NCI-H446 treated with DMSO at 0.1 percent for 48 hours (cell line): ENCODE measurements around the gene LIN37.
A peak's percentile ranks its signal among the peaks of the same experiment; 100 is the strongest.

Source experiments
- DNase-seq: peaks from one replicate; lab custom pipeline; 2025; lab: John Stamatoyannopoulos, UW

LIN37 gene

DNA sequence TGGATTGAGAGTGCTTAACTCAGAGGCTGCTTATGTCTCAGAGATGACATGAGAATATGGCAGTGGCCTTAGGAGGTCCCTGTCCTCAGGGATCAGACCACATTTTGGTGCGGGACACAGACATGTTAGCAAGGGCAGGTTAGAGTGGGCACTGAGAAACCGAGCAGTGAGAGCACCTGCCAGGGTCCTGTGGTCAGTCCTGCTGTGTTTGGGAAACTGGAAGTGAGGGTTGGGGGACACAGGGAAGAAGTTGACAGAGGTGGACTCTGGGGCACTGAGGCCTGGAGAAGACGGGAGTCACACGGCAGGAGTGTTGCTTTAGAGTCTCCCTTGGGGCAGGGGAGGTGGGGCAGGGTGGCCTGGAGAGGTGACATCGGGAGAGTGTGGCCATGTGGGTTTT is 13.5 kb upstream of the LIN37 start:
- DNase-seq = no peak

DNA sequence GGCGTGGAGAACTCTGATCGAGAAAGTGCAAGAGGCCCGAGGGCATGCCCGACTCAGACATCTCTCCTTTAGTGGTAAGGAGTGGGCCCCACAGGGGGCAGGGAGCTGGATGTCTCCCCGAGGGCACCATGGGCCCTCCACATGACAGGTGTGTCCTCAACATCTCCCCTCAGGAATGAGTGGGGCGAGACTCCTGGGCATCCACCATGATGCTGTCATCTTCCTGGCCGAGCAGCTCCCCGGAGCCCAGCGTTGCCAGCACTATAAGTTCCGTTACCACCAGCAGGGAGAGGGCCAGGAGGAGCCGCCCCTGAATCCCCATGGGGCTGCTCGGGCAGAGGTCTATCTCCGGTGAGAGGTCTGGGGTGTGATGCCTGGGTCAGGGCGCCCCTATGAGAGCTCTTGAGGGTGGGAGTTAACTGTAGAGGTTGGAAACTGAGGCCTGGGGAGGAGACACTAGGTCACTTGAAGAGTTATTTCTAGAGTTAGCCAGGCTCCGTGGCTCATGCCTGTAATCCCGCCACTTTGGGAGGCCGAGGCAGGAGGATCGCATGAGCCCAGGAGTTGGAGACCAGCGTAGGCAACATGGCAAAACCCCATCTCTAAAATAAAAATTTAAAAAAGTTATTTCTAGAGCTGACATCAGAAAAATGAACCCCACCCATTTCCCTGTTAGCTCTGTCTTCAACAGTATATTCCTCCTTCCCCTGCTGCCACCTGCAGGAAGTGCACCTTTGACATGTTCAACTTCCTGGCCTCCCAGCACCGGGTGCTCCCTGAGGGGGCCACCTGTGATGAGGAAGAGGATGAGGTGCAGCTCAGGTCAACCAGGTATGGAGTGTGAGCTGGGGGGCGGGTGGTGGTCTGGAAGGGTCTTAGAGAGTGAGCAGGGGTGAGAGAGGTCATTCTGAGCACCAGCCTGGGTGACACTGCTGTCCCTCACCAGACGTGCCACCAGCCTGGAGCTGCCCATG is 11.2 kb upstream of the LIN37 start:
- no peak for DNase-seq

DNA sequence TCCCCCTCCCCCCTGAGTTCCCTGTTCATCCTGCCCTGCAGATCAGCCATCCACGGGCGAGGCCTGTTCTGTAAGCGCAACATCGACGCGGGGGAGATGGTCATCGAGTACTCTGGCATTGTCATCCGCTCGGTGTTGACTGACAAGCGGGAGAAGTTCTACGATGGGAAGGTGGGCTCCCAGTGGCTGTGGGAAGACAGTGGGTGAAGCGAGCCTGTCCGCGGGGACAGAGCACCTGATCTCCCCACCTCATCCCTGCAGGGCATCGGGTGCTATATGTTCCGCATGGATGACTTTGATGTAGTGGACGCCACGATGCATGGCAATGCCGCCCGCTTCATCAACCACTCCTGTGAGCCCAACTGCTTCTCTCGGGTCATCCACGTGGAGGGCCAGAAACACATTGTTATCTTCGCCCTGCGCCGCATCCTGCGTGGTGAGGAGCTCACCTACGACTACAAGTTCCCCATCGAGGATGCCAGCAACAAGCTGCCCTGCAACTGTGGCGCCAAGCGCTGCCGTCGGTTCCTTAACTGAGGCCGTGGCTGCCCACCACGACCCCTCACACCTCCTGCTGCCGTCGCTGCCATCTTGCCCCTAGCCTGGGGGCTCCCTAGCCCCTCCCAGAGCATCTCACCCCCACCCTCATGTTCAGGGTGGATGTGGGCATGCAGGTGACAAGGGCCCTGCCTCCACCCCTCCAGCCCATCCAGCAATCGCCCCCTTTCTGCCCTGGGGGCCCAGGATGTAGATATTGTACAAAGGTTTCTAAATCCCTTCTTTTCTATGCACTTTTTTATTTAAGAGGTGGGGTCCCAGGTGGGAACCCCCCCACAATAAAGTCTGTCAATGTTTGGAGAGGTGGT is 10.1 kb upstream of the LIN37 start:
- no peak for DNase-seq

DNA sequence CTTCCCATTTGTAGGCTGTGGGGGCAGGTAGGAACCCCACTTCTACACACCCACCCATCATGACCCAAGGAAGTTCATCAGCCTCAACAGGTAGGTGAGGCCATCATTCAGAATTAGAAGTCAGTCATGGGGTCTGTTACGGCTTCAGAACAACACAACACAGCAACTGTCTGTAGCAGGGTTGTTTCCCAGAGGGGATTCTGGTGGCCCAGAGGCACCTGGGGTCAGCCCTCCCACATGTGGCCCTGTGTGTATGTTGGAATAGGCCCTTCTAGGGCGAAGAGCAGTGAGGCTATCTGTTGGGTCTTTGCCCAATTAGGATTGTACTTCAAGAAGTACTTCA is 9.5 kb upstream of the LIN37 start:
- DNase-seq = no peak

DNA sequence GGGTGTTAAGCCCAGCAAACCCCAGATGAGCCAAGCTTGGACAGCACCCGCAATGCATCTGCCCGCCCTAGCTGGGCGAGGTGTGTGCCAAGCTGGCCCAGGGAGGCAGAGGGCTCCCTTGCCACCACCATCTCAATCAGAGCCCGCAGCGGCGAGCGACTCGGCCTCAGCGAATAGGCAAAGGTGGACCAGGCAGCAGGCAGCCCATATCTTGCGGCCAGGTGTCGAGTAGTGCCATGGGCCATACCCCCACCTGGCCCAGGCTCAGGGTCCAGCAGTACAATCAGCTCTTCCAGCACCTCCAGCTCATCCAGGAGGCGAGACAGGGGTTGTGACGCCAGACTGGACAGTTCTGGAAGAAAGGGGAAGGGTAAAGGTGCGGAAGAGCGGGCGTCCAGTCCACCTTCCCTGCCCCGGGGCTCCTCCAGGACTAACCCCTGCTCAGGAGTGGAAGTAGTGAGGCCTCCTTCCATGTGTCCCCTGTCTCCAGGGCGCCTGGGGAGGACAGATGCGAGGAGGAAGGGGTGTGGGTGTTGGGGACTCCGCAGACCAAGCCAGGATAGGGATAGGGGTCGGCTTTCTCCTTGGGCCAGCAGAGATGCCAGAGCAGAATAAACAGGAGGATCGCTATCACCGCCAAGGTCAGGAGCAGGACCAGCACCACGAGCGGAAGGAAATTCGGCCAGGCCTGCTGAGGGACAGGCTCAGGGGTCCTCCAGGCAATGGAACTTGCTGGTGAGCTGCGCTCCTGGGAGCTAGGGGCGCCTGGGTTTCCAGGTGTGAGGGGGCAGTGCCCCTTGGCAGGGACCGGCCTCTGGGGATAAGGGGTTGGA is 8.9 kb upstream of the LIN37 start:
- DNase-seq = no peak

DNA sequence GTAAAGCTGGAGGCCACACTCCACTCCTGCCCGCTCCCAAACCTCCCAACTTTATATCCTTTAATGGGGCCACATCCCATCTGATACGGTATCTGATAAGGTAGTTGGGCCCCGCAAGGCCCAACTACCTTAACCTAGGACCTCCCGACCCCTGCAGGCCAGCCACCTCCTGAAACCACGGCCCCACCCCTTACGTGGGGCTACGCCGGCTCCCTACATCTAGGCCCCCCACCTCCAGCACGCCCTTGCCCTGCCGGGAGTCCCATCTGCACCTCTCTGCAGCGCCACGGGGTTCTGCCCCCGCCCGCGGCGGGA is 8.3 kb upstream of the LIN37 start:
- DNase-seq = no peak

DNA sequence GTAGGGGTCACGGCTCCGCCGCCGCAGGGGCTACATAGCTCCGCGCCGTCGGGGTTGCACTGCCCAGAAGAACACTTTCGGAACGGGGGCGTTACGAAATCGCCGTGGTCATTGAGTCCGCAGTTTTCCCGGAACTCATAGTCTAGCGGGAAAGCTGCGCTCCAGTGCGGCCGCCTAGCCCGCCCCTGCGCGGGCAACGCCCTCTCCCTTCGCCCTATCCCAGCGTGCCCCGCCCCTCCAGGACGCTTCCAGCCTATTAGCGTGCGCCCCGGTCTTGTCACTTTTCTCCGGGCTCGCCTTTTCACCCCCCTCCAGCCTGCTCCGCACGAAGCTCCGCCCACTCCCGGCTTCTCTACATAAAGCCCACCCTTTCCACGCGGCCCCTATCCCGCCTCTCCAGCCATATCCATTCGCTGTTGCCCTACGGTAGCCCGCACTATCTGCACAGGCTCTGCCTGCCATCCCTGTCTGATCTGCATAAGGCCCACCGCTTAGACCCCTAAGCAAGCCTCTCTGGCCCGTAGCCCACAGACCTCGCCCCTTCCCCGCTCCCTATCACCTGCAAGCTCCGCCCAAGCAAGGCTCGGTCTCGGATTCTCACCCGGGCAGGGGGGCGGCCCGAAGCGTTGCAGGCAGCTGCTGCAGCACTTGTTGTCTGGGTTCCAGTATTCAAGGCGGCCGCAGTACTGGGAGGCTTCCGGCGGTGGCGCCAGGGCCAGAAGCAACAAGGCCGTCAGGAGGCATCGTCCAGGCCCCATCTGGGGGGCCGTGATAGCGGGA is 7.8 kb upstream of the LIN37 start:
- peak; percentile 95 for DNase-seq

DNA sequence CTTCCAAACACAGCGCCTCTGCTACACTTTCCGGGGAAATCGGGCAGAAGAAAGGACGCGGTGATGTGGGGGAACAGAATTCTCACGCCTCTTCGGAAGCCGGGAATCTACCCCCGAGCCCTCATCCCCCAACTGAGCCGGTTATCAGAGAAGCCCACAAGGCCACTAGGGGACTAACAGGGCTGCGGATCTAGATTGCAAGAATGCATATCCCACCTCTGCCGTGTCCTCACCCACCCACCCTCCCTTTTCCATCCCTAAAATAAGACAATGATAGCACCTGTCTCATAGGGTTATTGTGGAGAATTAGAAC is 7.2 kb upstream of the LIN37 start:
- no peak for DNase-seq

DNA sequence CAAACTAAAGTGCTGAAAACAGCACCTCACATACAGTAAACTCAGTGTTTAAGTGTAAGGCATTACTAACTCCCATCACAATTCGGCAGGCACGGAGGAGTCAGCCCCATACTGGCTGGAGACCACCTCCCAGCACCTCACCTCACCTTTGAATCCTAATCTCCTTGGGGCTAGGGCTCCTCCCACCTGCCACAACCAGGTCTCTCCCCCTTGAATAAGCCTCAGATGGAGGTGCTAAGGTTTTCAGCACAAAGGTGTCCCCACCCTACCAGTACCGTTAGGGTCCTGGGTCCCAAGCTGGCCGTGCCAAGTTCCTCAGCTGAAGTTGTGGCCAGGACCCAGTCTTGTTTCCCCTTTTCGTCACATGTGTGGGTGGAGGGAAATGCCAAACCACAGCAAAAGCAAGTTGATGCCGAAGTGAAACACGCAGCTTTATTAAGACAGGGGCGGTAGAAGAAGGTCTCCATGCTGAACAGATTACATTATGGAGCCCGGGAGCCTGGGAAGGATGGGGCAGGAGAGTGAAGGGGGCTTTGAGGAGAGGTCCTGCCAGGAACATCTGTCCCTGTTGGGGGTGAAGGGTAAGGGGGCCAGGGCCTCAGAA is 6.2 kb upstream of the LIN37 start, which contains the start of gene IGFLR1:
IGFLR1 (minus strand) TSS at position 332 of the 604 bp plus-strand sequence. CDS start 1,272 bp downstream, outside the sequence.
- no peak for DNase-seq

DNA sequence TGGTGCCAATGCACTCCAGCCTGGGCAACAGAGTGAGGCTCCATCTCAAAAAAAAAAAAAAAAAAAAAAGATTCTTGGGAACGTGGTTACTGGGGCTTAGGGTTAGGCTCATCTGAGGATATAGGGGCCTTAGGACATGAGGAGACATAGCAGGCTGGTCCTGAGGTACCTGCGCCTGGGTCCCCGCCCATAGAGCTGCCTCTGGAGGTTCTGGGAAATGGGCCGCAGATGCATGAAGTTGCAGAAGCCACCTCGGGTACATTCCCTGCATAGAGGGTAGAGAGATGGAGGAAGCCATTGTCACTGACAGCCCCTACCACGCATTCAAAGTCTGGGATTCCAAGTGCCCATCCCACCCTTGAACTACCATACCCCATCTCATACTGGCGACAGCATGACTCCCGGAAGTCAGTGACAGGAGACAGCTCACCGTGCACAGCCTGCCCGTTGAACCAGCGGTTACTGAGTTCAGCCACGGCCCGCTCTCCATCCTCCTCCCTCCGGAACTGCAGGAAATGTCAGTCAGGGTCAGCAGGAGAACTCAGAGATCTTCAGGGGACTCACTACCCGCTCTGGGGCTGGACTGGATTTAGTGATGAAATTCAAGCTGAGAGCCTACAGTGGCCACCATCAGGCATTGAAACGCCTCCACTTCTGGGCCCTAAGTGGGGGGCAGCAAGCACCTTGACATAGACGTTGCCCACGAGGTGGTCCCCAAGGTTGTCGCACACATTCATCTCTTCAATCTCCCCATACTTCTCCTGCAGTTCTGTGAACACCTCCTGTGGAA is 4.5 kb upstream of the LIN37 start:
- no peak for DNase-seq

DNA sequence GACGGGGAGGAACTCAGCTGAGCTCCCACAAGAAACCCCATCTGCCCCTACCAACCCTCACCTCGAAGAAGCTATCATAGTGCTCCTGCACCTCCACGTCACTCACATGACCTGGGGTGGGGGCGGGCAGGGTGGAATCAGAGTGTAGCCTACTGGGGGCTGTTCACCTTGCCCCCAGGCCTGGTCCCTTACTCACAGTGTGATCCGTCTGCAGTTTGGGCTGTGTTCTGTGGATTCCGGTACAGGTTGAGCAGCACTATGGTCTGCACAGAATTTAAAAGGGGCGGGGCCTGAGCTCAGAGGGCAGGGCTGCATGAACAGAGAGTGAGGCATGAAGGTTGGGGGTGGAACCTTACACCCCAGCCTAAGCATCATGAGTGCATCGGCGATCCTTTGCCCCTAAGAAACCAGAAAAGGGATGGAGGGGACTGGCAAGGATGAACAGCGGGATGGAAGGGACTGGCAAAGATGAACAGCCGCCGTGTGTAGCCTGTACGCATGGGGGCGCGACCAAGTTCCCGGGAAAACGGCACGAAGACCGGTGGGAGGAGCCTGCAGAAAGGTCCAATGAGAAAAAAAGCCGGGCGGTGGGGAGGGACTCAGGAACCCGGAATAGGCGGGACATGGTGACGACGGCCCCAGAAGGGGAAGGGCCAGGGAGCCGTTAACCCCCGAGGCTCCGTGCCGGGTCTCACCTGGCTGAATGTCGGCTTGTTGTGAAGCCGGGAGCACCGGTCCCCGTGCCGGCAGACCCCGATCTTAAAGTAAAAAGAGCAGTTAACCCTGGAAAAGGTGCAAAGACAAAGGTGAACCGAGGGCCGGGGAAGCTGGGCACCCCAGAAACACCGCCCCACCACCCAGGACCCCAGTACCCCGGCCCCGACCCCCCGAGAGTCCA is 3.7 kb upstream of the LIN37 start:
- DNase-seq = peak; percentile 92

DNA sequence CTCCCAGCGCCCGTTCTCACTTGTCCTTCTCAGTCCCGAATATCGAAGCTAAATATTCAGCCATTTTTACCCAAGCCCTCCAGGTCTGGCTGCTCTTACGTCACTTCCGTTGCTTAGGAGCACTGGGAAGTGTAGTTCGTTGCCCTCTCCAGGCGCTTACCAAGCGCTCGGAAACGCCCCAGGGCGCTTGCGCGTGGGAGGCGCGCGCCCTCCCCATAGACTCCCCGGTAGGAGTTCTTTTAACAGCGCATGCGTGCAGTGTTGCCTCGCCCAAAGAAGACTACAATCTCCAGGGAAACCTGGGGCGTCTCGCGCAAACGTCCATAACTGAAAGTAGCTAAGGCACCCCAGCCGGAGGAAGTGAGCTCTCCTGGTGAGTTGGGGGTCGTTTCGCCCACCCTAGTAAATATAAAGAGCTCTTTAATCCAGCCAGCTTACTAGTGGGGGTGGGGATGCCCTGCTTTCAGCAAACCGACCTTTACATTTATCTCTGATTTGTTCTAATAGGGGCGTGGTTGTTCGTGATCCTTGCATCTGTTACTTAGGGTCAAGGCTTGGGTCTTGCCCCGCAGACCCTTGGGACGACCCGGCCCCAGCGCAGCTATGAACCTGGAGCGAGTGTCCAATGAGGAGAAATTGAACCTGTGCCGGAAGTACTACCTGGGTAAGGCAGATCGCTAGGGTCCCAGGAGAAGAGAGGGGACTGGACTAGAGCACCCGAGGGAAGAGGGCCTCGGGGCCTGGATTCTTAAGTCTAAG is 2.9 kb upstream of the LIN37 start, which contains the start of the genes PSENEN and U2AF1L4:
PSENEN (plus strand) TSS at position 324 of the 759 bp plus-strand sequence; CDS start at position 604, 280 bp downstream.
U2AF1L4 (minus strand) TSS at position 91 of the 759 bp plus-strand sequence; CDS start at position 64, 27 bp downstream.
- DNase-seq = peak; percentile 98

DNA sequence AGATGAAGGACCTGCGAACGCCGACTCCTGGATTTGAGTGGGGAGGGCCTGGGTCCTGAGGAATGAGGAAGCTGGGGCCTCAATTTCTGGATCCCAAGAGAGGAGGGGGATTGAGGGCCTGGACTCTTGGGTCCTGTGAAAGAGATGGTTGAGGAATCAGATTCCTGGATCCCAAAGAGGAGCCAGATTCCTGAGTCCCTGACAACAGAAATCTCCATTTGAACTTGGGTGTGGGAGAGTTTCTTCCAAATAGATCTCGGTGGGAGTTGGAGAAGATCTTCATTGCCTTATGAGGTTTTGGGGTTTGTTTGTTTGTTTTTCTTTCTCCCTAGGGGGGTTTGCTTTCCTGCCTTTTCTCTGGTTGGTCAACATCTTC is 2.3 kb upstream of the LIN37 start:
- DNase-seq = no peak

DNA sequence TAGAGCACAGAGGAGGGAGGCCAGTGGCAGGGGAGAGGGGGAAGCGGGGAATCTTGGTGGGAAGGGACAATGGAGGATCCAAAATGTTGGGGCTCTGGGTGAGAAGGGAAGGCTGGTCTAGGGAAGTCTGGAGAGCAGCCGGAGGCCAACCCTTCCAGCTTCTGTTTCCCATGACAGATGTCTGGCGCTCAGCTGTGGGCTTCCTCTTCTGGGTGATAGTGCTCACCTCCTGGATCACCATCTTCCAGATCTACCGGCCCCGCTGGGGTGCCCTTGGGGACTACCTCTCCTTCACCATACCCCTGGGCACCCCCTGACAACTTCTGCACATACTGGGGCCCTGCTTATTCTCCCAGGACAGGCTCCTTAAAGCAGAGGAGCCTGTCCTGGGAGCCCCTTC is 1.8 kb upstream of the LIN37 start:
- DNase-seq = no peak

DNA sequence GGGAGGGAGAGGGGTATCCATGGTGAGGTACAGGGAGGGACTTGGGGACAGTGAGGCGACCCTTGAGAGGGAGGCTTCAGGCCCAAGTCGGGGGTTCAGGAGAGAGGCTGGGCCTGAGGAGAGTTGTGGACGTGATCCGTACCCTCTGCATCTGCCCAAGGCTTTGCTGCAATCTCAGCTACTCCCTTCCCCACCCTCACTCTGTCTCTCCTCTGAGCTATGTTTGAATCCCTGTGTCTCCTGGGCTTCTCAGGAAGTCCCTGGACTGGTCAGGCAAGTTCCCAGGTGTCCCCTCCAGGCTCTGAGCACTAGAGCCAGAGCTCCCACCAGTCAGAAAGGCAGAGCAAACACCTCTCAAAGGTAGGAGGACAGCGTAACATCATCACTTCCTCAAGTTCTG is 1.8 kb downstream of the LIN37 start:
- no peak for DNase-seq

DNA sequence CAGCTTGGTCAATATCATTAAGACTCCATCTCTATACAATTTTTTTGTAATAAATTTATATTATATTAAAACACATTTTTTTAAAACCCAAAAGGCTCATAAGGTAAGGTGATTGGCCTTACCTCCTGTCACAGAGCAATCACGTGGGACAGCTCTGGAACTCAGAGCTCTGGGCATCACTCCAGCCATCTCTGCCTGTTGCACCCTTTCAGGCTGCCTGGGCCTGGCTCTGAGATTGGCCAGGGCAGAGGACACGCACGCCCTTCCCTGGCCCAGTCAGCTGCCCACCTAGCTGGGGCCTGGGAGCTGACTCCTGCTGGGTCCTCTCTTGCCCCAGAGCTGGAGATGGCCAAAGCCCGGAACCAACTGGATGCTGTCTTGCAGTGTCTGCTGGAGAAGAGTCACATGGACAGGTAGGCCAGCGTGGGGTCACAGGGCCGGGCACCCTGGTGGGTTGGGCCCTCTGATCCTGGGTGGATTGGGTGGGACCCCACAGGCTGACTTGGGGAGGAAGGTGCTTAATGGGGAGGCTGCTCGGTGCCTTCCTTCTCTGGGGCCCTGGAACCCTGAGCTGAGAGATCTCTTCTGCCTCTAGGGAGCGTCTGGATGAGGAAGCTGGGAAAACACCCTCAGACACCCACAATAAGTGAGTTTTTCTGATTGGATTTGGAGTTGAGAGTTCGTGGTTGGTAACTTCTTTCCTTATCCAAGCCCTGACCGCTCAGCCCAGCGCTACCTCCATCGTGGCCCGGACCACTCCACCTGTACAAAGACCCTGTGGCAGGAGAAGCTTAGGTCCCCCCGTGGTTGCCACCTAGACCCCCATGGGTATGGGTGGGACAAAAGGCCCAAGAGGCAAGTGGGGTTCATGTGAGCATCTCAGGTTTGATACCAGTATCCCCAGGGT is 3.7 kb downstream of the LIN37 start:
- DNase-seq = no peak

DNA sequence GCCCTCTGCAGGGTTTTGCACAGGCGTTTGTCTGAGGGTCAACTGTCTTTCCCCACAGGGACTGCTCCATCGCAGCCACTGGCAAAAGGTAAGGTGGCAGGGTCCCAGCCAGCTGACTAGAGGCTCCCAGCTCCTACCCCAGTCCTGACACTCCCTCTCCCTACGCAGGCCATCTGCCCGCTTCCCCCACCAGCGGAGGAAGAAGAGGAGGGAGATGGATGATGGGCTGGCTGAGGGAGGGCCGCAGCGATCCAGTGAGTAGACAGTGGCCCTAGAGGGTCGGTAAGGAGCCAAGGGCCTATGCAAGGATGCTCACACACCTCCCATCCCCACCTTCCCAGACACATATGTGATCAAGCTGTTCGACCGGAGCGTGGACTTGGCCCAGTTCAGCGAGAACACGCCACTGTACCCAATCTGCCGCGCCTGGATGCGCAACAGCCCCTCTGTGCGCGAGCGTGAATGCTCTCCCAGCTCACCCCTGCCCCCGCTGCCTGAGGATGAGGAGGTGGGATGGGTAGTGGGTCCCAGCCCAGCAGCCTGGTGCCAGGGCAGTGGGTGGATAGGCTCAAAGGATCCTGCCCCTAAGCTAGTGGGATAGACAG is 4.5 kb downstream of the LIN37 start:
- DNase-seq = no peak
